OCI-LY1 (cell line): ENCODE results near the gene CDKN2B-AS1.

Source experiments
- H2AFZ ChIP-seq: fragments of 200-600 bp; sonication (generic), shearing (Covaris generic); 2 replicates; pipeline ENCODE4 v1.6.0; 2014; ENCODE audit warnings: antibody characterized with exemption, mild to moderate bottlenecking, low read length
- H3F3A ChIP-seq: fragments of 200-600 bp; sonication (generic), shearing (Covaris generic); 2 replicates; pipeline ENCODE4 v1.6.0; 2014; ENCODE audit warnings: mild to moderate bottlenecking, antibody characterized with exemption, low read length, moderate library complexity; ENCODE audit not compliant: insufficient read depth
- H3K27ac ChIP-seq: fragments of 200-600 bp; sonication (generic); 2 replicates; pipeline ENCODE4 v1.5.1; 2014; ENCODE audit warnings: low read length, mixed run types, mild to moderate bottlenecking, low read depth; ENCODE audit not compliant: poor library complexity, severe bottlenecking
- H3K27me3 ChIP-seq: fragments of 200-600 bp; sonication (generic); 2 replicates; pipeline ENCODE4 v1.6.0; 2014; ENCODE audit warnings: antibody characterized with exemption, mild to moderate bottlenecking, low read length, moderate library complexity; ENCODE audit not compliant: insufficient read depth
- H3K36me3 ChIP-seq: fragments of 200-600 bp; sonication (generic); 2 replicates; pipeline ENCODE4 v1.6.1; 2014; ENCODE audit warnings: mild to moderate bottlenecking, antibody characterized with exemption, low read length, moderate library complexity, mixed read lengths; ENCODE audit not compliant: insufficient read depth
- H3K4me1 ChIP-seq: fragments of 200-600 bp; sonication (generic); 2 replicates; pipeline ENCODE4 v1.5.1; 2014; ENCODE audit warnings: mild to moderate bottlenecking, low read length, moderate library complexity; ENCODE audit not compliant: insufficient read depth, severe bottlenecking
- H3K4me2 ChIP-seq: fragments of 200-600 bp; sonication (generic), shearing (Covaris generic); 2 replicates; pipeline ENCODE4 v1.6.1; 2014; ENCODE audit warnings: low read length
- H3K4me3 ChIP-seq: fragments of 200-600 bp; sonication (generic); 2 replicates; pipeline ENCODE4 v1.5.1; 2014; ENCODE audit warnings: low read length, low read depth, mild to moderate bottlenecking, mixed read lengths; ENCODE audit not compliant: poor library complexity, severe bottlenecking
- H3K79me2 ChIP-seq: fragments of 200-600 bp; shearing (Covaris generic); 2 replicates; pipeline ENCODE4 v1.6.1; 2016; ENCODE audit warnings: mixed run types, low read length, mixed read lengths; ENCODE audit not compliant: insufficient read depth
- H3K9ac ChIP-seq: fragments of 200-600 bp; sonication (generic), shearing (Covaris generic); 2 replicates; pipeline ENCODE4 v1.6.1; 2014; ENCODE audit warnings: mild to moderate bottlenecking, low read length, mixed read lengths
- H3K9me2 ChIP-seq: fragments of 200-600 bp; sonication (generic), shearing (Covaris generic); 2 replicates; pipeline ENCODE4 v1.6.1; 2014; ENCODE audit warnings: low read depth, mild to moderate bottlenecking, low read length, mixed read lengths
- H3K9me3 ChIP-seq: fragments of 200-600 bp; shearing (Covaris generic); 2 replicates; pipeline ENCODE4 v1.6.1; 2014; ENCODE audit warnings: low read length, mixed read lengths
- H4K20me1 ChIP-seq: fragments of 200-600 bp; sonication (generic), shearing (Covaris generic); 2 replicates; pipeline ENCODE4 v1.6.0; 2016; ENCODE audit warnings: mild to moderate bottlenecking, low read length; ENCODE audit not compliant: insufficient read depth
- CTCF ChIP-seq: fragments of 200-600 bp; sonication (generic), shearing (Covaris generic); IDR thresholded peaks from 2 replicates; pipeline ENCODE4 v1.5.1; 2017; ENCODE audit warnings: mild to moderate bottlenecking, antibody characterized with exemption, low read length, moderate library complexity, mixed read lengths
- EZH2 ChIP-seq: fragments of 200-600 bp; sonication (generic), shearing (Covaris generic); IDR thresholded peaks from 2 replicates; pipeline ENCODE4 v1.8.0; 2017; ENCODE audit warnings: borderline replicate concordance, mixed run types, mild to moderate bottlenecking, antibody characterized with exemption, low read length, moderate library complexity, mixed read lengths

Gene CDKN2B-AS1

GRCh38 chr9:22158927-22159346 is 164.3 kb downstream of the CDKN2B-AS1 start:
- no peak overlapping the region for H3K27ac ChIP-seq
- H3K36me3 ChIP-seq: no peaks in the 10 kb centered on the region
- H3K4me2 ChIP-seq: no peak overlapping the region

DNA sequence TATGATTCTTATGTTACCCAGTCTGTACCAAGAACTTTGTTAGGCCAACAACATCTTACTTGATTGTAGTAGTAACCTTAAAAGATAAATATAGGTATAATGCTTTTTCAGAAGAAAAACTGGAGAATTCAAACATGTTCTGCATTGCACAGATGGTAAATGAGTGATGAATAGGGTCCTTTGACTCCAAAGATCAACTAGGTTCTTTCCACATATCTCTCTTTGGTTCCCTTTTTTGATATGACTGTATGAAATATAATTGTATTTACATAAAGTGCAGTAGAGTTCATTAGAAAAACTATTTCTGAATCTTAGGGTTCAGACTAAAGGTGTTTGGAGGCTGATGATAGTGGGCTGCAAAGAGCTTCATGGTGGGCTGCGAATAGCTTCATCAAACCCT is 165.0 kb downstream of the CDKN2B-AS1 start:
- no peak overlapping the region for H3K4me2 ChIP-seq
- no peaks in the 10 kb centered on the region for H3K27me3 ChIP-seq
- no peak overlapping the region for H3K27ac ChIP-seq
- no peaks in the 10 kb centered on the region for H3K9me2 ChIP-seq
- no peak overlapping the region for H3K9ac ChIP-seq
- no peaks in the 10 kb centered on the region for H4K20me1 ChIP-seq
- no peak for TF ChIP-seq EZH2
- no peak for TF ChIP-seq CTCF
- H3K4me3 ChIP-seq: no peak overlapping the region
- H3F3A ChIP-seq: no peaks in the 10 kb centered on the region
- no peak overlapping the region for H2AFZ ChIP-seq
- H3K36me3 ChIP-seq: no peaks in the 10 kb centered on the region
- H3K9me3 ChIP-seq: no peaks in the 10 kb centered on the region
- H3K4me1 ChIP-seq: no peaks in the 10 kb centered on the region
- H3K79me2 ChIP-seq: no peaks in the 10 kb centered on the region

More at GRCh38 chr9:22158927-22159346, 164.3 kb downstream of the CDKN2B-AS1 start:
- H3K79me2 ChIP-seq: no peaks in the 10 kb centered on the region
- no peak overlapping the region for H3K9ac ChIP-seq
- H3F3A ChIP-seq: no peaks in the 10 kb centered on the region
- no peaks in the 10 kb centered on the region for H3K9me2 ChIP-seq
- no peak overlapping the region for H3K4me3 ChIP-seq
- no peaks in the 10 kb centered on the region for H3K27me3 ChIP-seq
- no peaks in the 10 kb centered on the region for H3K4me1 ChIP-seq
- no peak overlapping the region for H2AFZ ChIP-seq
- no peaks in the 10 kb centered on the region for H3K9me3 ChIP-seq
- H4K20me1 ChIP-seq: no peaks in the 10 kb centered on the region
- no peak for TF ChIP-seq CTCF

GRCh38 chr9:22160221-22160620 is 165.6 kb downstream of the CDKN2B-AS1 start:
- Histone ChIP-seq H2AFZ (no peak overlapping the region), H3K9ac (no peak overlapping the region), H3K27me3 (no peaks in the 10 kb centered on the region; the same call in 1 of the 2 replicates), H4K20me1 (no peaks in the 10 kb centered on the region), H3K27ac (no peak overlapping the region), H3K9me2 (no peaks in the 10 kb centered on the region), H3K9me3 (no peaks in the 10 kb centered on the region), H3K36me3 (no peaks in the 10 kb centered on the region), H3K79me2 (no peaks in the 10 kb centered on the region), H3F3A (no peaks in the 10 kb centered on the region), H3K4me1 (no peaks in the 10 kb centered on the region), H3K4me2 (no peak overlapping the region), H3K4me3 (no peak overlapping the region)
- TF ChIP-seq EZH2: no peak
- no peak for TF ChIP-seq CTCF
